IPS-NIHi11 (cell line): ENCODE data around the gene PTGR2.
A peak's percentile ranks its signal among the peaks of the same experiment; 100 is the strongest.
"Not testable (repeated sequence)": the region's sequence is repeated elsewhere in the genome, so short reads cannot be mapped to it uniquely, and the experiment has no call there.

Experiments
- DNase-seq: peaks from one replicate; pipeline ENCODE4 v3.0.0; 2012; ENCODE audit warnings: mixed read lengths, low spot score

The PTGR2 gene

GRCh38 chr14:73851567-73852382, at the start of gene PTGR2:
Gene PTGR2 (plus strand): TSS chr14:73851831. CDS start chr14:73858863, 7,032 bp downstream.
- peak; percentile 100 for DNase-seq

- DNase-seq, result no peak
Measured at GRCh38 chr14:73802431-73803188, 49.0 kb upstream of the PTGR2 start.

GRCh38 chr14:73804636-73805035, 47.0 kb upstream of the PTGR2 start:
- no peak for DNase-seq

- DNase-seq, result no peak
Measured at GRCh38 chr14:73807457-73807856, 44.2 kb upstream of the PTGR2 start.

- DNase-seq, result no peak
Measured at GRCh38 chr14:73809391-73809790, 42.2 kb upstream of the PTGR2 start.

GRCh38 chr14:73810478-73811163, 41.0 kb upstream of the PTGR2 start:
- no peak for DNase-seq

- DNase-seq, result no peak
Measured at GRCh38 chr14:73811164-73811503, 40.5 kb upstream of the PTGR2 start.

GRCh38 chr14:73814153-73814552, 37.5 kb upstream of the PTGR2 start:
- DNase-seq, result no peak

GRCh38 chr14:73815849-73816248, 35.8 kb upstream of the PTGR2 start:
- no peak for DNase-seq

- DNase-seq, result no peak
Measured at GRCh38 chr14:73816393-73816816, 35.2 kb upstream of the PTGR2 start.

- DNase-seq, result no peak
Measured at GRCh38 chr14:73817020-73817655, 34.5 kb upstream of the PTGR2 start.

- no peak for DNase-seq
Measured at GRCh38 chr14:73818821-73819220, 32.8 kb upstream of the PTGR2 start.

GRCh38 chr14:73820631-73821030, 31.0 kb upstream of the PTGR2 start:
- DNase-seq, result no peak

GRCh38 chr14:73823339-73823885, 28.2 kb upstream of the PTGR2 start:
- no peak for DNase-seq

- no peak for DNase-seq
Measured at GRCh38 chr14:73824127-73824526, 27.5 kb upstream of the PTGR2 start.

GRCh38 chr14:73824536-73824935, 27.1 kb upstream of the PTGR2 start:
- no peak for DNase-seq

- DNase-seq, result peak; percentile 83
Measured at GRCh38 chr14:73825551-73826188, 26.0 kb upstream of the PTGR2 start.

- DNase-seq, result not testable (repeated sequence)
Measured at GRCh38 chr14:73827190-73827589, 24.4 kb upstream of the PTGR2 start.

- no peak for DNase-seq
Measured at GRCh38 chr14:73829071-73829470, 22.6 kb upstream of the PTGR2 start.

- DNase-seq, result no peak
Measured at GRCh38 chr14:73829526-73830431, 21.9 kb upstream of the PTGR2 start.
